ENCODE results near the gene RNU4-1.
"Not testable (repeated sequence)": the region's sequence is repeated elsewhere in the genome, so short reads cannot be mapped to it uniquely, and the experiment has no call there.

Gene RNU4-1

GRCh38 chr12:120292661-120293531 is at the start of gene RNU4-1:
Gene RNU4-1 (minus strand): TSS chr12:120293237.
- DNase-seq: peak; percentile 81

- DNase-seq: no peak
Observed at GRCh38 chr12:120342175-120343038, 49.4 kb upstream of the RNU4-1 start.

- DNase-seq: no peak
Observed at GRCh38 chr12:120339256-120339655, 46.2 kb upstream of the RNU4-1 start.

GRCh38 chr12:120337730-120338129 is 44.7 kb upstream of the RNU4-1 start:
- DNase-seq: no peak

GRCh38 chr12:120336392-120336791 is 43.4 kb upstream of the RNU4-1 start:
- not testable (repeated sequence) for DNase-seq

GRCh38 chr12:120335447-120335846 is 42.4 kb upstream of the RNU4-1 start:
- not testable (repeated sequence) for DNase-seq

GRCh38 chr12:120332523-120332922 is 39.5 kb upstream of the RNU4-1 start:
- DNase-seq: no peak

GRCh38 chr12:120332041-120332440 is 39.0 kb upstream of the RNU4-1 start:
- DNase-seq: no peak

- DNase-seq: no peak
Observed at GRCh38 chr12:120331390-120331789, 38.4 kb upstream of the RNU4-1 start.

GRCh38 chr12:120328228-120328627 is 35.2 kb upstream of the RNU4-1 start:
- no peak for DNase-seq

GRCh38 chr12:120327593-120327992 is 34.6 kb upstream of the RNU4-1 start, which contains the start of gene PLA2G1B:
Gene PLA2G1B (minus strand): TSS chr12:120327779. CDS start chr12:120327753, 26 bp downstream.
- DNase-seq: no peak

- DNase-seq: no peak
Observed at GRCh38 chr12:120324841-120325417, 31.9 kb upstream of the RNU4-1 start.

GRCh38 chr12:120323772-120324171 is 30.7 kb upstream of the RNU4-1 start:
- DNase-seq: no peak

GRCh38 chr12:120321382-120322202 is 28.6 kb upstream of the RNU4-1 start:
- DNase-seq: no peak

- peak; percentile 98 for DNase-seq
Observed at GRCh38 chr12:120317224-120318105, 24.4 kb upstream of the RNU4-1 start.

GRCh38 chr12:120316798-120317223 is 23.8 kb upstream of the RNU4-1 start:
- no peak for DNase-seq

- DNase-seq: no peak
Observed at GRCh38 chr12:120314220-120314619, 21.2 kb upstream of the RNU4-1 start.

GRCh38 chr12:120301962-120302815 is 9.2 kb upstream of the RNU4-1 start, which contains the start of gene SIRT4:
Gene SIRT4 (plus strand): TSS chr12:120302321. CDS start chr12:120303562, 1,241 bp downstream.
- peak; percentile 76 for DNase-seq

- DNase-seq: no peak
Observed at GRCh38 chr12:120292411-120292660, 701 bp downstream of the RNU4-1 start.

GRCh38 chr12:120290609-120291305 is 2.3 kb downstream of the RNU4-1 start:
- DNase-seq: no peak
